Stimulated activated CD4-positive, alpha-beta T cell treated with anti-CD3 and anti-CD28 coated beads, Interleukin-2, amount 100 ng/mL, for 4 hours (primary cell): ENCODE measurements around the gene AQP10.
A peak's percentile ranks its signal among the peaks of the same experiment; 100 is the strongest.
"Not testable (repeated sequence)": the region's sequence is repeated elsewhere in the genome, so short reads cannot be mapped to it uniquely, and the experiment has no call there.

Experiments
- DNase-seq: peaks from one replicate; pipeline ENCODE4 v3.0.0-alpha.2; 2020; ENCODE audit warnings: low read depth

Gene AQP10

GRCh38 chr1:154324241-154324640 is 3.3 kb downstream of the AQP10 start:
- DNase-seq: no peak

GRCh38 chr1:154324669-154325582 is 4.0 kb downstream of the AQP10 start, which contains the start of gene ATP8B2:
ATP8B2 (plus strand) TSS chr1:154325525; CDS start chr1:154328142, 2,617 bp downstream.
- DNase-seq: peak; percentile 74

- DNase-seq: no peak
Observed at GRCh38 chr1:154325583-154326545, 5.0 kb downstream of the AQP10 start.

- DNase-seq: no peak
Observed at GRCh38 chr1:154326546-154327465, 5.9 kb downstream of the AQP10 start.

GRCh38 chr1:154327466-154328317 is 6.8 kb downstream of the AQP10 start:
- DNase-seq: no peak

- DNase-seq: peak; percentile 90
Observed at GRCh38 chr1:154328318-154329151, 7.6 kb downstream of the AQP10 start.

- DNase-seq: no peak
Observed at GRCh38 chr1:154329152-154329521, 8.2 kb downstream of the AQP10 start.

- DNase-seq: no peak
Observed at GRCh38 chr1:154329551-154330131, 8.7 kb downstream of the AQP10 start.

- no peak for DNase-seq
Observed at GRCh38 chr1:154330669-154331068, 9.8 kb downstream of the AQP10 start.

- no peak for DNase-seq
Observed at GRCh38 chr1:154334079-154335024, 13.5 kb downstream of the AQP10 start.

- peak; percentile 91 for DNase-seq
Observed at GRCh38 chr1:154335025-154335714, 14.3 kb downstream of the AQP10 start.

GRCh38 chr1:154337253-154337894 is 16.5 kb downstream of the AQP10 start:
- DNase-seq: no peak

- DNase-seq: no peak
Observed at GRCh38 chr1:154338875-154339274, 18.0 kb downstream of the AQP10 start.

- not testable (repeated sequence) for DNase-seq
Observed at GRCh38 chr1:154341366-154341765, 20.5 kb downstream of the AQP10 start.

- no peak for DNase-seq
Observed at GRCh38 chr1:154342132-154342531, 21.2 kb downstream of the AQP10 start.

- peak; percentile 65 for DNase-seq
Observed at GRCh38 chr1:154342836-154343472, 22.1 kb downstream of the AQP10 start.
